Erythroblast (primary cell): ENCODE data around the gene ASTL.

Experiments used
- GATA1 ChIP-seq: IDR thresholded peaks from 2 replicates; pipeline ENCODE4 v1.6.1; 2011; ENCODE audit warnings: low read depth, mild to moderate bottlenecking, control low read depth, low read length, moderate library complexity
- POLR2A ChIP-seq: IDR thresholded peaks from 2 replicates; pipeline ENCODE4 v1.6.1; 2011; ENCODE audit warnings: mild to moderate bottlenecking, low read length

GRCh38 chr2:96081042-96081441 is 57.3 kb downstream of the ASTL start:
- TF ChIP-seq POLR2A (no peak), GATA1 (no peak)
